H9 (cell line): ENCODE data around the gene NMRAL1. TPM values are rescaled to one million over a fixed set of nuclear protein-coding genes. Genes with fewer than 3 reads are reported as not detected.

Experiments used
- DNase-seq: peaks from one replicate; pipeline ENCODE4 v3.0.0-alpha.2; 2017
- H2AFZ ChIP-seq: one replicate; pipeline ENCODE4 v1.6.1; 2013; ENCODE audit warnings: mild to moderate bottlenecking, low read length, control low read depth, moderate library complexity
- H2AK5ac ChIP-seq: 2 replicates; pipeline ENCODE4 v1.6.1; 2013; ENCODE audit warnings: low read length, control low read depth, mixed read lengths; ENCODE audit not compliant: insufficient read length
- H2BK120ac ChIP-seq: one replicate; pipeline ENCODE4 v1.6.1; 2013; ENCODE audit warnings: low read depth, mild to moderate bottlenecking, low read length, control low read depth, inconsistent platforms; ENCODE audit not compliant: poor library complexity, severe bottlenecking
- H2BK12ac ChIP-seq: 2 replicates; pipeline ENCODE4 v1.6.1; 2013; ENCODE audit warnings: low read length, control low read depth, mixed read lengths, low read depth; ENCODE audit not compliant: insufficient read length
- H2BK15ac ChIP-seq: 2 replicates; pipeline ENCODE4 v1.6.1; 2013; ENCODE audit warnings: low read depth, low read length, control low read depth
- H2BK20ac ChIP-seq: one replicate; pipeline ENCODE4 v1.6.1; 2013; ENCODE audit warnings: low read depth, mild to moderate bottlenecking, low read length, control low read depth, inconsistent platforms; ENCODE audit not compliant: poor library complexity, severe bottlenecking
- H2BK5ac ChIP-seq: 2 replicates; pipeline ENCODE4 v1.6.1; 2013; ENCODE audit warnings: low read length, control low read depth, mixed read lengths; ENCODE audit not compliant: insufficient read length
- H3K14ac ChIP-seq: 2 replicates; pipeline ENCODE4 v1.6.1; 2013; ENCODE audit warnings: low read length, control low read depth; ENCODE audit not compliant: insufficient read depth
- H3K18ac ChIP-seq: 2 replicates; pipeline ENCODE4 v1.6.1; 2013; ENCODE audit warnings: low read depth, mild to moderate bottlenecking, mixed read lengths, low read length, control low read depth; ENCODE audit not compliant: insufficient read length
- H3K23ac ChIP-seq: 2 replicates; pipeline ENCODE4 v1.6.1; 2013; ENCODE audit warnings: low read length, control low read depth, mixed read lengths, low read depth; ENCODE audit not compliant: insufficient read length
- H3K23me2 ChIP-seq: 2 replicates; pipeline ENCODE4 v1.6.1; 2013; ENCODE audit warnings: low read depth, mild to moderate bottlenecking, mixed read lengths, low read length, control low read depth; ENCODE audit not compliant: insufficient read length, poor library complexity, severe bottlenecking
- H3K27ac ChIP-seq: 2 replicates; pipeline ENCODE4 v1.5.1; 2013; ENCODE audit warnings: low read length, control low read depth, mixed read lengths, low read depth; ENCODE audit not compliant: insufficient read length
- H3K27me3 ChIP-seq: 2 replicates; pipeline ENCODE4 v1.6.1; 2013; ENCODE audit warnings: low read length, control low read depth, inconsistent platforms; ENCODE audit not compliant: insufficient read depth
- H3K4ac ChIP-seq: 2 replicates; pipeline ENCODE4 v1.6.1; 2013; ENCODE audit warnings: low read depth, mild to moderate bottlenecking, control low read depth, inconsistent platforms, low read length, moderate library complexity
- H3K4me1 ChIP-seq: 2 replicates; pipeline ENCODE4 v1.6.1; 2013; ENCODE audit warnings: low read length, control low read depth, inconsistent platforms; ENCODE audit not compliant: insufficient read depth
- H3K4me2 ChIP-seq: 2 replicates; pipeline ENCODE4 v1.6.1; 2013; ENCODE audit warnings: low read length, control low read depth, mixed read lengths; ENCODE audit not compliant: insufficient read length, insufficient read depth
- H3K56ac ChIP-seq: 2 replicates; pipeline ENCODE4 v1.6.1; 2013; ENCODE audit warnings: low read depth, mild to moderate bottlenecking, mixed read lengths, low read length, control low read depth; ENCODE audit not compliant: insufficient read length
- H3K79me1 ChIP-seq: 2 replicates; pipeline ENCODE4 v1.6.1; 2013; ENCODE audit warnings: low read depth, mild to moderate bottlenecking, moderate library complexity, low read length, control low read depth, inconsistent platforms; ENCODE audit not compliant: insufficient read depth, poor library complexity, severe bottlenecking
- H3K79me2 ChIP-seq: 2 replicates; pipeline ENCODE4 v1.6.1; 2013; ENCODE audit warnings: low read length, control low read depth, inconsistent platforms; ENCODE audit not compliant: insufficient read depth
- H3K9ac ChIP-seq: 2 replicates; pipeline ENCODE4 v1.6.1; 2013; ENCODE audit warnings: low read length, control low read depth, mixed read lengths; ENCODE audit not compliant: insufficient read length; ENCODE audit errors: extremely low read depth
- H3K9me3 ChIP-seq: one replicate; pipeline ENCODE4 v1.6.1; 2013; ENCODE audit warnings: low read depth, low read length, inconsistent platforms; ENCODE audit not compliant: control insufficient read depth
- H3T11ph ChIP-seq: one replicate; pipeline ENCODE4 v1.6.1; 2013; ENCODE audit warnings: mild to moderate bottlenecking, low read length, control low read depth, inconsistent platforms
- H4K20me1 ChIP-seq: one replicate; pipeline ENCODE4 v1.6.1; 2013; ENCODE audit not compliant: control insufficient read depth, insufficient read length, insufficient read depth
- H4K5ac ChIP-seq: 2 replicates; pipeline ENCODE4 v1.6.1; 2013; ENCODE audit warnings: low read depth, mild to moderate bottlenecking, mixed read lengths, low read length, control low read depth; ENCODE audit not compliant: insufficient read length
- H4K8ac ChIP-seq: replicated peaks from 2 replicates; pipeline ENCODE4 v1.6.1; 2013; ENCODE audit warnings: low read length, control low read depth, mixed read lengths, low read depth; ENCODE audit not compliant: insufficient read length
- H4K91ac ChIP-seq: 2 replicates; pipeline ENCODE4 v1.6.1; 2013; ENCODE audit warnings: low read depth, mild to moderate bottlenecking, moderate library complexity, mixed read lengths, low read length, control low read depth; ENCODE audit not compliant: insufficient read length
- H3K27ac Mint-ChIP-seq, 3 experiments: 2 replicates in 2 of 3; 3 replicates in 1 of 3; pipeline ENCODE4 v1.8.0; 2020 to 2021; ENCODE audit warnings: mixed read lengths in 3 of 3, mild to moderate bottlenecking in 1 of 3, moderate library complexity in 1 of 3
- H3K27me3 Mint-ChIP-seq: 2 replicates; pipeline ENCODE4 v1.8.0; 2021; ENCODE audit warnings: low read depth, mild to moderate bottlenecking, moderate library complexity, mixed read lengths
- H3K36me3 Mint-ChIP-seq, 3 experiments: 2 replicates in 2 of 3; 3 replicates in 1 of 3; pipeline ENCODE4 v1.8.0; 2020 to 2021; ENCODE audit warnings: low read depth in 3 of 3, mixed read lengths in 3 of 3; ENCODE audit not compliant: insufficient read depth in 1 of 3
- H3K4me1 Mint-ChIP-seq, 2 experiments: 2 replicates each; pipeline ENCODE4 v1.8.0; 2020; ENCODE audit warnings: mixed read lengths in 2 of 2
- H3K4me3 Mint-ChIP-seq, 2 experiments: 2 replicates in 1 of 2; 3 replicates in 1 of 2; pipeline ENCODE4 v1.8.0; 2020 to 2021; ENCODE audit warnings: mild to moderate bottlenecking in 2 of 2, mixed read lengths in 2 of 2, moderate library complexity in 1 of 2
- H3K9me3 Mint-ChIP-seq, 2 experiments: 2 replicates in 1 of 2; 3 replicates in 1 of 2; pipeline ENCODE4 v1.8.0; 2020; ENCODE audit warnings: mild to moderate bottlenecking in 2 of 2, mixed read lengths in 2 of 2, moderate library complexity in 1 of 2
- CTCF ChIP-seq: fragments of 200-600 bp; sonication (generic); conservative IDR thresholded peaks from 3 replicates; pipeline ENCODE4 v1.8.0; 2021; ENCODE audit warnings: antibody characterized with exemption, mild to moderate bottlenecking
- WGBS: extraction: QIAGEN DNeasy Blood & Tissue Kit; methylation state at CpG from one replicate; pipeline ENCODE4 v1.1.7; 2013; ENCODE audit warnings: missing lambda C conversion rate, low lambda C conversion rate, mixed read lengths; ENCODE audit not compliant: insufficient read length; ENCODE audit errors: extremely low coverage; 5-methylcytosine and 5-hydroxymethylcytosine counted together
- total RNA-seq: library from RNA; stranded (reverse); gene quantifications from 2 replicates; pipeline ENCODE4 v1.2.1, GENCODE V29; 2021

Gene NMRAL1
- total RNA-seq, 1 experiment from 2014 or later: 78.9 TPM

- Histone ChIP-seq H3K79me1 (peaks cover 3% of the 10 kb centered on the region), H2BK15ac (no peak overlapping the region), H4K5ac (no peak overlapping the region), H3K27me3 (no peaks in the 10 kb centered on the region), H4K20me1 (no peaks in the 10 kb centered on the region), H2BK12ac (no peak overlapping the region), H4K91ac (no peak overlapping the region), H3K4me2 (no peak overlapping the region), H3K27ac (no peak overlapping the region), H3K9ac (no peak overlapping the region), H2AFZ (no peak overlapping the region), H2BK20ac (no peak overlapping the region), H3K9me3 (no peaks in the 10 kb centered on the region), H3K79me2 (no peaks in the 10 kb centered on the region), H3K18ac (no peak overlapping the region), H3K4me1 (no peaks in the 10 kb centered on the region), H4K8ac (no peak overlapping the region), H3T11ph (no peak overlapping the region), H3K4ac (no peak overlapping the region), H3K23me2 (no peaks in the 10 kb centered on the region), H3K14ac (no peak overlapping the region), H2AK5ac (no peak overlapping the region), H3K23ac (no peak overlapping the region), H2BK120ac (no peak overlapping the region), H3K56ac (no peak overlapping the region), H2BK5ac (no peak overlapping the region)
- peak overlapping the region in 1 of 3 experiments; percentile 23; a peak in 1 of 7 replicates for H3K27ac Mint-ChIP-seq
- peaks cover 3 to 9% of the 10 kb centered on the region in 2 experiments; a peak in 3 of 4 replicates for H3K4me1 Mint-ChIP-seq
- H3K4me3 Mint-ChIP-seq: no peak overlapping the region
- DNase-seq: no peak
- no peaks in the 10 kb centered on the region for H3K9me3 Mint-ChIP-seq
- no CpG with 5 or more reads among the region's 3 CpGs for WGBS
- H3K27me3 Mint-ChIP-seq: no peaks in the 10 kb centered on the region
- H3K36me3 Mint-ChIP-seq: peaks cover 0 to 22% (median 0%) of the 10 kb centered on the region in 3 experiments; a peak in 5 of 7 replicates
- no peak for TF ChIP-seq CTCF
Observed at GRCh38 chr16:4486126-4486893, 11.9 kb upstream of the NMRAL1 start.
